ENCODE measurements around the gene NEAT1.
"Not testable (repeated sequence)": the region's sequence is repeated elsewhere in the genome, so short reads cannot be mapped to it uniquely, and the experiment has no call there.

The NEAT1 gene

GRCh38 chr11:65404638-65405339 lies 17.8 kb upstream of the NEAT1 start:
- H3K4me3 ChIP-seq (ENCODE audit: low read depth, low read length) = no peak overlapping the region

GRCh38 chr11:65410936-65411680 lies 11.5 kb upstream of the NEAT1 start:
- no peak overlapping the region for H3K4me3 ChIP-seq (ENCODE audit: low read depth, low read length)

GRCh38 chr11:65411681-65412070 lies 10.9 kb upstream of the NEAT1 start:
- H3K4me3 ChIP-seq (ENCODE audit: low read depth, low read length) = no peak overlapping the region

- no peak overlapping the region for H3K4me3 ChIP-seq (ENCODE audit: low read depth, low read length)
Observed at GRCh38 chr11:65412271-65413076, 10.1 kb upstream of the NEAT1 start.

- H3K4me3 ChIP-seq (ENCODE audit: low read depth, low read length) = not testable (repeated sequence)
Observed at GRCh38 chr11:65413077-65413664, 9.4 kb upstream of the NEAT1 start.

GRCh38 chr11:65414776-65415498 lies 7.7 kb upstream of the NEAT1 start:
- no peak overlapping the region for H3K4me3 ChIP-seq (ENCODE audit: low read depth, low read length)

GRCh38 chr11:65415499-65416340 lies 6.9 kb upstream of the NEAT1 start:
- H3K4me3 ChIP-seq (ENCODE audit: low read depth, low read length) = no peak overlapping the region

GRCh38 chr11:65416341-65416824 lies 6.2 kb upstream of the NEAT1 start:
- H3K4me3 ChIP-seq (ENCODE audit: low read depth, low read length) = no peak overlapping the region

GRCh38 chr11:65416841-65417701 lies 5.5 kb upstream of the NEAT1 start:
- no peak overlapping the region for H3K4me3 ChIP-seq (ENCODE audit: low read depth, low read length)

- no peak overlapping the region for H3K4me3 ChIP-seq (ENCODE audit: low read depth, low read length)
Observed at GRCh38 chr11:65417702-65418430, 4.7 kb upstream of the NEAT1 start.

- no peak overlapping the region for H3K4me3 ChIP-seq (ENCODE audit: low read depth, low read length)
Observed at GRCh38 chr11:65418431-65418680, 4.2 kb upstream of the NEAT1 start.

- H3K4me3 ChIP-seq (ENCODE audit: low read depth, low read length) = no peak overlapping the region
Observed at GRCh38 chr11:65418681-65419459, 3.7 kb upstream of the NEAT1 start.

GRCh38 chr11:65419460-65419771 lies 3.2 kb upstream of the NEAT1 start:
- H3K4me3 ChIP-seq (ENCODE audit: low read depth, low read length) = no peak overlapping the region

- no peak overlapping the region for H3K4me3 ChIP-seq (ENCODE audit: low read depth, low read length)
Observed at GRCh38 chr11:65419772-65420481, 2.7 kb upstream of the NEAT1 start.

GRCh38 chr11:65420506-65420905 lies 2.1 kb upstream of the NEAT1 start:
- no peak overlapping the region for H3K4me3 ChIP-seq (ENCODE audit: low read depth, low read length)

GRCh38 chr11:65420979-65421793 lies 1.4 kb upstream of the NEAT1 start:
- peak overlapping the region; percentile 35 for H3K4me3 ChIP-seq (ENCODE audit: low read depth, low read length)

All from iPS-11a (cell line).